ENCODE data around the gene SHC3. TPM values are rescaled to one million over a fixed set of nuclear protein-coding genes. Genes with fewer than 3 reads are reported as not detected.

The SHC3 gene
- total and polyA plus RNA-seq, 9 of the 15 experiments (the other 6 are each of a cell fraction or from before 2014, with no cell fraction given) = not detected

- in situ Hi-C loops (cut with MboI) = loop anchor here (25.0 kb wide), 1 partner anchor 1047 kb away; the partner anchor contains the start of gene CDK20
- Histone ChIP-seq H3K9ac (ENCODE audit: insufficient read depth in 1 of 2, low read depth in 2 of 2, low read length in 2 of 2) (no peak overlapping the region), H2AFZ (ENCODE audit: low read depth, low read length) (peak overlapping the region; percentile 15; the same call in 1 of the 2 replicates), H3K4me2 (ENCODE audit: insufficient read depth, low read length) (no peak overlapping the region; the same call in 1 of the 2 replicates), H3K27ac (ENCODE audit: extremely low read depth, low read depth, low read length) (no peak overlapping the region), H3K9me1 (ENCODE audit: control insufficient read depth, insufficient read depth, low read length) (no peaks in the 10 kb centered on the region), H4K20me1 (replicated peaks; ENCODE audit: control insufficient read depth, insufficient read depth, low read length) (no peaks in the 10 kb centered on the region), H3K4me1 (replicated peaks in 1 of 2; ENCODE audit: control insufficient read depth in 2 of 2, insufficient read depth in 2 of 2, low read length in 2 of 2) (no peaks in the 10 kb centered on the region), H3K27me3 (ENCODE audit: control insufficient read depth in 2 of 2, insufficient read depth in 2 of 2, low read length in 2 of 2) (peaks cover 0 to 17% of the 10 kb centered on the region in 2 experiments; a peak in 2 of 5 replicates), H3K4me3 (no peak overlapping the region), H3K79me2 (ENCODE audit: control insufficient read depth, insufficient read depth, low read length) (no peaks in the 10 kb centered on the region), H3K36me3 (ENCODE audit: control insufficient read depth, insufficient read depth, low read length) (no peaks in the 10 kb centered on the region), H3K9me3 (replicated peaks; ENCODE audit: control insufficient read depth, insufficient read depth, low read depth, low read length) (no peaks in the 10 kb centered on the region)
- ATAC-seq (peak; percentile 64; the same call in 2 of the 3 replicates), FAIRE-seq (no peak), DNase-seq (ENCODE audit: extremely low read depth in 1 of 4, low spot score in 3 of 4) (no peak)
- POLR2A ChIA-PET = no interaction called here
- TF ChIP-seq HLTF (IDR thresholded peaks at IDR 0.05) (no peak), SAFB2 (IDR thresholded peaks at IDR 0.05; ENCODE audit: borderline replicate concordance, low read depth, low read length, severe bottlenecking) (no peak), CTCF (IDR thresholded peaks at IDR 0.05 in 2 of 3, conservative IDR thresholded peaks at IDR 0.05 in 1 of 3; ENCODE audit: insufficient read depth in 2 of 3, low read depth in 1 of 3, low read length in 3 of 3) (peak in 1 of 3 experiments; percentile 16; a peak in 1 of 6 replicates), KDM2B (CRISPR knock-in tag; IDR thresholded peaks at IDR 0.05) (no peak), IRF1 (CRISPR knock-in tag; IDR thresholded peaks at IDR 0.05; ENCODE audit: borderline replicate concordance) (no peak), ELF1 (tag; IDR thresholded peaks at IDR 0.05) (peak; percentile 61), MITF (IDR thresholded peaks at IDR 0.05) (no peak), ETV6 (IDR thresholded peaks at IDR 0.05; ENCODE audit: borderline replicate concordance in 1 of 2, low read depth in 2 of 2, low read length in 1 of 2) (peak; percentile 50 to 82; a peak in 3 of 4 replicates), ETV6 (CRISPR knock-in tag; IDR thresholded peaks at IDR 0.05; ENCODE audit: borderline replicate concordance) (no peak), CBX8 (IDR thresholded peaks at IDR 0.05; ENCODE audit: borderline replicate concordance, extremely low read depth, low read depth, low read length, poor library complexity, severe bottlenecking) (no peak), NFE2 (IDR thresholded peaks at IDR 0.05; ENCODE audit: low read depth) (peak; percentile 71), MAFG (tag; conservative IDR thresholded peaks at IDR 0.05) (peak; percentile 37; the same call in 1 of the 2 replicates), MAFK (IDR thresholded peaks at IDR 0.05; ENCODE audit: low read length) (0 out of 2 replicates have a peak, but pooled peaks have one; percentile 14), ILK (tag; IDR thresholded peaks at IDR 0.05; ENCODE audit: borderline replicate concordance, low read depth) (no peak)
- BruUV-seq (replicated peaks) = no TSS peak
- intact Hi-C loops (cut with micrococcal nuclease) = no loop called here
- WGBS (ENCODE audit: insufficient coverage, low coverage, missing lambda C conversion rate) = 21% methylated on average over 6 of the region's 12 CpGs
- CTCF ChIA-PET (ENCODE audit: low intra/inter-chr PET ratio) = no interaction called here
Measured at GRCh38 chr9:89008744-89009545, 169.7 kb downstream of the SHC3 start.
